MG63 (cell line): ENCODE results near the gene ERLEC1. TPM values are rescaled to one million over a fixed set of nuclear protein-coding genes. Genes with fewer than 3 reads are reported as not detected.

Experiments used
- DNase-seq: peaks from one replicate; pipeline ENCODE4 v3.0.0-alpha.2; 2020
- H3K27me3 ChIP-seq: fragments of 250-450 bp; sonication (Bioruptor Pico); 2 replicates; pipeline ENCODE4 v1.5.1; 2020; ENCODE audit warnings: mild to moderate bottlenecking, moderate library complexity
- H3K36me3 ChIP-seq: fragments of 250-450 bp; sonication (Bioruptor Pico); 2 replicates; pipeline ENCODE4 v1.5.1; 2020; ENCODE audit warnings: mild to moderate bottlenecking, moderate library complexity
- H3K4me3 ChIP-seq: fragments of 250-450 bp; sonication (Bioruptor Pico); 2 replicates; pipeline ENCODE4 v1.5.1; 2020; ENCODE audit warnings: mild to moderate bottlenecking, moderate library complexity
- H3K9me3 ChIP-seq: fragments of 250-450 bp; sonication (Bioruptor Pico); 2 replicates; pipeline ENCODE4 v1.5.1; 2020; ENCODE audit warnings: mild to moderate bottlenecking, moderate library complexity
- total RNA-seq: library from RNA; depleted of rRNA; stranded (reverse); fragments of >200 nt; shearing (Covaris generic); gene quantifications from 2 replicates; pipeline ENCODE4 v1.2.3, GENCODE V29; 2014; ENCODE audit warnings: low replicate concordance

ERLEC1 gene
- total RNA-seq, 1 experiment from 2014 or later = 12.1 TPM

- Histone ChIP-seq H3K9me3 (no peaks in the 10 kb centered on the region), H3K27me3 (no peaks in the 10 kb centered on the region), H3K4me3 (no peak overlapping the region), H3K36me3 (no peaks in the 10 kb centered on the region)
- DNase-seq = no peak
Observed at GRCh38 chr2:53769318-53769945, 17.4 kb upstream of the ERLEC1 start.

- Histone ChIP-seq H3K36me3 (no peaks in the 10 kb centered on the region), H3K4me3 (no peak overlapping the region), H3K27me3 (no peaks in the 10 kb centered on the region), H3K9me3 (no peaks in the 10 kb centered on the region)
- DNase-seq = no peak
Observed at GRCh38 chr2:53770264-53770663, 16.6 kb upstream of the ERLEC1 start.

- Histone ChIP-seq H3K27me3 (no peaks in the 10 kb centered on the region), H3K4me3 (no peak overlapping the region), H3K36me3 (peaks cover 9% of the 10 kb centered on the region), H3K9me3 (no peaks in the 10 kb centered on the region)
- no peak for DNase-seq
Observed at GRCh38 chr2:53777134-53777533, 9.7 kb upstream of the ERLEC1 start.

- Histone ChIP-seq H3K27me3 (no peaks in the 10 kb centered on the region), H3K36me3 (peaks cover 9% of the 10 kb centered on the region), H3K4me3 (no peak overlapping the region), H3K9me3 (no peaks in the 10 kb centered on the region)
- no peak for DNase-seq
Observed at GRCh38 chr2:53778536-53779162, 8.2 kb upstream of the ERLEC1 start.

GRCh38 chr2:53780056-53780455 lies 6.8 kb upstream of the ERLEC1 start:
- Histone ChIP-seq H3K36me3 (peaks cover 9% of the 10 kb centered on the region), H3K4me3 (no peak overlapping the region), H3K9me3 (no peaks in the 10 kb centered on the region), H3K27me3 (no peaks in the 10 kb centered on the region)
- no peak for DNase-seq

- no peaks in the 10 kb centered on the region for H3K9me3 ChIP-seq
- peaks cover 9% of the 10 kb centered on the region for H3K36me3 ChIP-seq
- H3K27me3 ChIP-seq = no peaks in the 10 kb centered on the region
- DNase-seq = no peak
- no peak overlapping the region for H3K4me3 ChIP-seq
Observed at GRCh38 chr2:53782676-53783075, 4.2 kb upstream of the ERLEC1 start.

GRCh38 chr2:53784436-53784835 lies 2.4 kb upstream of the ERLEC1 start:
- Histone ChIP-seq H3K27me3 (no peaks in the 10 kb centered on the region), H3K9me3 (no peaks in the 10 kb centered on the region), H3K4me3 (no peak overlapping the region), H3K36me3 (peaks cover 9% of the 10 kb centered on the region)
- no peak for DNase-seq

GRCh38 chr2:53785366-53785765 lies 1.5 kb upstream of the ERLEC1 start:
- H3K9me3 ChIP-seq = no peaks in the 10 kb centered on the region
- no peaks in the 10 kb centered on the region for H3K27me3 ChIP-seq
- H3K36me3 ChIP-seq = peaks cover 3% of the 10 kb centered on the region; the same call in 1 of the 2 replicates
- peak overlapping the region; percentile 89 for H3K4me3 ChIP-seq
- DNase-seq = no peak

- DNase-seq = peak; percentile 15
- Histone ChIP-seq H3K36me3 (no peaks in the 10 kb centered on the region; the same call in 1 of the 2 replicates), H3K27me3 (no peaks in the 10 kb centered on the region), H3K4me3 (peak overlapping the region; percentile 89), H3K9me3 (no peaks in the 10 kb centered on the region)
Observed at GRCh38 chr2:53786352-53786704, 516 bp upstream of the ERLEC1 start.

GRCh38 chr2:53787614-53788289 lies 908 bp downstream of the ERLEC1 start:
- H3K4me3 ChIP-seq = peak overlapping the region; percentile 89

GRCh38 chr2:53793261-53793660 lies 6.4 kb downstream of the ERLEC1 start:
- Histone ChIP-seq H3K4me3 (no peak overlapping the region), H3K9me3 (no peaks in the 10 kb centered on the region), H3K36me3 (peaks cover 25% of the 10 kb centered on the region), H3K27me3 (no peaks in the 10 kb centered on the region)
- no peak for DNase-seq

More at GRCh38 chr2:53787614-53788289, 908 bp downstream of the ERLEC1 start:
- Histone ChIP-seq H3K9me3 (no peaks in the 10 kb centered on the region), H3K27me3 (no peaks in the 10 kb centered on the region), H3K36me3 (no peaks in the 10 kb centered on the region)
- DNase-seq = no peak

- Histone ChIP-seq H3K27me3 (no peaks in the 10 kb centered on the region), H3K36me3 (peaks cover 29% of the 10 kb centered on the region), H3K9me3 (no peaks in the 10 kb centered on the region), H3K4me3 (no peak overlapping the region)
- no peak for DNase-seq
Observed at GRCh38 chr2:53793821-53794220, 7.0 kb downstream of the ERLEC1 start.

GRCh38 chr2:53801547-53801946 lies 14.7 kb downstream of the ERLEC1 start:
- H3K9me3 ChIP-seq = no peaks in the 10 kb centered on the region
- DNase-seq = no peak
- no peaks in the 10 kb centered on the region for H3K27me3 ChIP-seq
- peaks cover 28% of the 10 kb centered on the region for H3K36me3 ChIP-seq
- H3K4me3 ChIP-seq = no peak overlapping the region

- no peaks in the 10 kb centered on the region for H3K27me3 ChIP-seq
- no peak overlapping the region for H3K4me3 ChIP-seq
- DNase-seq = no peak
- H3K36me3 ChIP-seq = peaks cover 24% of the 10 kb centered on the region
- H3K9me3 ChIP-seq = no peaks in the 10 kb centered on the region
Observed at GRCh38 chr2:53802617-53803151, 15.8 kb downstream of the ERLEC1 start.

- Histone ChIP-seq H3K4me3 (no peak overlapping the region), H3K9me3 (no peaks in the 10 kb centered on the region), H3K36me3 (peaks cover 38% of the 10 kb centered on the region), H3K27me3 (no peaks in the 10 kb centered on the region)
- no peak for DNase-seq
Observed at GRCh38 chr2:53811601-53812000, 24.8 kb downstream of the ERLEC1 start.

- Histone ChIP-seq H3K27me3 (no peaks in the 10 kb centered on the region), H3K4me3 (no peak overlapping the region), H3K36me3 (peaks cover 41% of the 10 kb centered on the region), H3K9me3 (no peaks in the 10 kb centered on the region)
- DNase-seq = no peak
Observed at GRCh38 chr2:53813151-53813550, 26.3 kb downstream of the ERLEC1 start.

- H3K36me3 ChIP-seq = peaks cover 23% of the 10 kb centered on the region
- no peaks in the 10 kb centered on the region for H3K27me3 ChIP-seq
- H3K4me3 ChIP-seq = no peak overlapping the region
- no peaks in the 10 kb centered on the region for H3K9me3 ChIP-seq
- DNase-seq = no peak
Observed at GRCh38 chr2:53818854-53819435, 32.1 kb downstream of the ERLEC1 start.
